Measurements from ENCODE around the gene PNPLA6.
"Not testable (repeated sequence)": the region's sequence is repeated elsewhere in the genome, so short reads cannot be mapped to it uniquely, and the experiment has no call there.

PNPLA6 gene

DNA sequence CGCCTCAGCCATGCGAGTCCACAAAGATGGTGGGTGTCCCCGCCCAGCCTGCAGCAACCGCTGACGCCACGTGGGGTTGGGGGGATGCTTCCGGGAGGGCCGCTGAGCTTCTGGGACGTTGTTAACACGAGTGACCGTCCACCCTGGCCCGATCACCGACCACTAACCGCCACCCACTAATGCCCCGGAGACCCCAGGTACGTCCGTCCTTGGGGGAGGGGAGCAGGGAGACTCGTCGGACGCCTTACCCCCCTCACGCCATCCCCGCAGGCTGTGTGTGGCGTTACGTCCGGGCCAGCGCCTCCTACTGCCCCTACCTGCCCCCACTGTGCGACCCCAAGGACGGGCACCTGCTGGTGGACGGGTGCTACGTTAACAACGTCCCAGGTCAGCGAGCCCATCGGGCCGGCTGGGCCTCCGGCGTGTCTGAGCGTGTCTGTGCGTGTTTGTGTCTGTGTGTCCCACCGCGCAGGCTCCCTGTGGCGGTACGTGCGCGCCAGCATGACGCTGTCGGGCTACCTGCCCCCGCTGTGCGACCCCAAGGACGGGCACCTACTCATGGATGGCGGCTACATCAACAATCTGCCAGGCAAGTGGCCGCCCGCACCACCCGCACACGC lies 21.3 kb downstream of the PNPLA6 start:
- no peak for DNase-seq

DNA sequence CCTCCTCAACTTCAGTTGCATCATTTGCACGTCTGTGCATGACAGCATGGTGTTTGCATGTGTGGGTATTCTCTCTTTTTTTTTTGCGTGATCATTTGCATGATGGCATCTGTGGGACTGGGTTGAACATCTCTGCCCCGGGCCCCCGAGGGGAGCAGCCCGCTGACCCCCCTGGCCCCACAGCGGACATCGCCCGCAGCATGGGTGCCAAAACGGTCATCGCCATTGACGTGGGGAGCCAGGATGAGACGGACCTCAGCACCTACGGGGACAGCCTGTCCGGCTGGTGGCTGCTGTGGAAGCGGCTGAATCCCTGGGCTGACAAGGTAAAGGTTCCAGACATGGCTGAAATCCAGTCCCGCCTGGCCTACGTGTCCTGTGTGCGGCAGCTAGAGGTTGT lies 23.1 kb downstream of the PNPLA6 start:
- no peak for DNase-seq

DNA sequence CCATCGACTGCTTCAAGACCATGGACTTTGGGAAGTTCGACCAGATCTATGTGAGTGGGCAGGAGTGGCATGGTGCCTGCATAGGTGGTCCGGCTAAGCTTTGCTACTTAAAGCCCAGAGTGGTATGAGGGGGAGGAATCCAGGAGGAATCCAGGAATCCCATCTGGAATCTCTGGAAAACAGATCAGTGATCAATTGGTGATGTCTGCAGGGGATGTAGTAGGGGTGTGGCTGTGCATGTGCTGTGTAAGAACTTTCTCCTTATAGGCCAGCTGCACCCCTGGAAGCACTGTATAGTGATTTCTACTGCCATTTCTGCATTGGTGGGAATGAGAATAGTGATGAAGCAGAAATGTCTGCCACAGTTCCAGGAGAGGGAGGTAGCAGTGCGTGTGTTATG lies 23.6 kb downstream of the PNPLA6 start:
- no peak for DNase-seq

DNA sequence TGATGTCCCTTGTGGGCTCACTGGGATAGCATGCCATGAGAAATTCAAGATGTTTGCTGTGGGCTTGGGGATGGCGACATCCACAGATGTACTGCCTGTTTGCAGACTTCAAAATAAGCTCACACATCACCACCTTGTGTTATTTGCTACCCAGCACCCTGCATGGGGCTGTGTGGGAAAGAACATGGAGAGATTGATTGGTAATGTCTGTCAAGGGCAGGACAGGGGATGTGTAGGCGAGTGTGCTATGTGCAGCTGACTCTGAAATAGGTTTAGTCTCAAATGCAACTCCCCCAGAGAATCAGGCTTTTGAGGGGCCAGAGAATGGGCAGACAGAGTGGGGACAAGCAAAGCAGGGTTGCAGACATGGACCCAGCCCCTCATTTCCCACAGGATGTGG lies 24.7 kb downstream of the PNPLA6 start:
- DNase-seq = no peak

DNA sequence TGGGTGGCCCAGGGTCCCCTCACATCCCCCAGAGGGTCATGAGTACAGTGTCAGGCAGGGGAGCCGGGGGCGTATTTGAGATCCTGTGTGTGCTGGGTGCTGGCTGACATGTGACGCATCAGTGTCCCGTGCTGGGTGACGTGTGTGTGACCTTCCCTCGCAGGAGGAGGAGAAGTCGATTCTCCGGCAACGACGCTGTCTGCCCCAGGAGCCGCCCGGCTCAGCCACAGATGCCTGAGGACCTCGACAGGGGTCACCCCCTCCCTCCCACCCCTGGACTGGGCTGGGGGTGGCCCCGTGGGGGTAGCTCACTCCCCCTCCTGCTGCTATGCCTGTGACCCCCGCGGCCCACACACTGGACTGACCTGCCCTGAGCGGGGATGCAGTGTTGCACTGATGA lies 25.8 kb downstream of the PNPLA6 start:
- no peak for DNase-seq

DNA sequence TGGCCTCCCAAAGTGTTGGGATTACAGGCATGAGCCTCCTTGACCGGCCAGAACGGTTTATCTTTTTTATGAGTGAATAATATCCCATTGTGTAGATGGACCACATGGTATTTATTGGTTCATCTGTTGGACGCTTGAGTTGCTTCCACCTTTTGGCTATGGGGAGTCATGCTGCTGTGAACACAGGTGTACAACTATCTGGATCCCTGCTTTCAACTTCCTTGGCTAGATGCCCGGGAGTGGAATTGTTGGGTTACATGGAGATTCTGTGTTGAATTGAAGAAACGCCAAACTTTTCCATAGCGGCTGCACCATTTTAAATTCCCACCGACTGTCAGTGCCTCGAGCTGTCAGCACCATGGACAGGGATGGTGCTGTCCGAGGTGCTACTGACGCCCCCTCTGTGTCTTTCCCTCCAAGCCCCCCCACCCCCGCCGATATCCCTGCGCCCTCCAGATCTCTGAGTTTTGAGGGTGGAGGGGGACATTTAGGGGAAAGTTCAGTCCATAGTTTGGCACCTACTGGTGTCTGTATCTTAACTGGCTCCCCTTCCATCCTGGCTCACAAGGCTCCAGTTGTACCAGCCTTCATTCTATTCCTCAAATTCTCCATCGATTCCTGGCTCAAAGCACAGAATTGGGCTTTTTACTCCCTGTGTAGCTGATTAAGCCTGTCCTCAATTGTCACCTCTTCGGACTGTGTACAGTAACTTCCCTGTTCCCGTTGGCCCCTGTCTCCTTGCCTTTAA lies 27.3 kb downstream of the PNPLA6 start:
- no peak for DNase-seq

DNA sequence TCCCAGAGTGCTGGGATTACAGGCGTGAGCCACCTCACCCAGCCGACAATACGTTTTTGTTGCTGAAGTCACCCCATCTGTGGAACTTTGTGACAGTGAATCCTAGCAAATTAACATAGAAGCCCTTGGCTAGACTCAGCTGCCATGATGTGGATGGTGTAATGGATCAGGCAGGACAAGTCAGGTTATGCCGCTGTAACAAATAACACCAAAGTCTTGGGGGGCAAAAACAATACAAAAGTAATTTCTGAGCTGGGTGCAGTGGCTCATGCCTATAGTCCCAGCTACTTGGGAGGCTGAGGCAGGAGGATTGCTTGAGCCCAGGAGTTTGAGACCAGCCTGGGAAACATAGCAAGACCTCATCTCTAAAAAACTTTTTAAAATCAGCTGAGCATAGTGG lies 29.3 kb downstream of the PNPLA6 start:
- no peak for DNase-seq

DNA sequence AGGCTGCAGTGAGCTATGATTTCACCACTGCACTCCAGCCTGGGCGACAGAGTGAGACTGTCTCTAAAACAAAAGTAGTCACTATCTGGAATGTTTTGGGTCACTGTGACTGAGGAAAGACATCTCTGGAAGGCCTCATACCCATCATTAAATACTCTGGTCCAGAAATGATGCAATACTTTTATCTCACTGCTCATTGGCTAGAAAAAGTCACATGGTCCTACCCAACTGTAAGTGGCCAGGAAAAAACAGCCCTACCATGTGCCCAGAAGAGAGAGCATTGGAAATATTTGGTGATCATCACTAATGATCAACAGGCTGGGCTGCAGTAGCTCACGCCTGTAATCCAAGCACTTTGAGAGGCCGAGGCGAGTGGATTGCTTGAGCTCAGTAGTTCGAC lies 29.8 kb downstream of the PNPLA6 start:
- DNase-seq = no peak

DNA sequence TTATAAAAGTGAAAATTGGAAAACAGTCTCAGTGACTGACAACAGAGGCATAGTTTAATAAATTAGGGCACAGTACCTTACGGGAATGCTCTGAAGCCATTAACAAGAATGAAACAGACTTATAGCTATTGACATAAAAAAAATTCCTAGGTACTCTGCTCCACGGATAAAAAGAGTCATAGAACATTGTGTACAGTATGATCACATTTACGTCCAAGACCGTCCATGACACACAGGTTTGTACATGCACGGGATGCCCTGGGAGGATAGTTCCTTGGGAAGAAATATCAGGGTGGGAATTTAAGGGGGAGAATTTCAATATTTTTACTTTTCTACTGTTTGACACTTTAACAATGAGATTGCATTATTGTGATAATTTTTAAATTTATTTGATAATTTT lies 35.2 kb downstream of the PNPLA6 start:
- DNase-seq = no peak

DNA sequence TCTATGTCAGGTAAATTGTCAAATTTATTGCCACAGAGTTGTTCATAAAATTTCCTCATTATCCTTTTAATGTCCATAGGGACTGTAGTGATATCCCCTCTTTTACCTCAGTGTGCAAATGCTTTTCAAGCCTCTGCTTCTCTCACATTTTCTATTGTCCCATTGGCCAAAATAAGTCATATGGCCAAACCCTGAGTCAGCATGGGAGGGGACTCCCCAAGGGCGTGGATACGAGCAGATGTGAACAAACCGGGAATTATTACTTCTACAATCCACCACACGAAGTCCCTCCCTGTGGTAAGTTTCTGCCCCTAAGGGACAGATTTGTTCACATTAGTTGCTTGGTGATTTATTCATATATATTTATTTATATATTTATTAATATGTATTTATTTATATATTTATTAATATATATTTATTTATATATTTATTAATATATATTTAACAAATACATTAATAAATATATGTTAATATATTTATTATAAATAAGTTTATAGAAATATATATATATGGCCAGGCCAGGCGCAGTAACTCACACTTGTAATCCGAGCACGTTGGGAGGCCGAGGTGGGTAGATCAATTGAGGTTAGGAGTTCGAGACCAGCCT lies 40.0 kb downstream of the PNPLA6 start:
- DNase-seq = no peak

DNA sequence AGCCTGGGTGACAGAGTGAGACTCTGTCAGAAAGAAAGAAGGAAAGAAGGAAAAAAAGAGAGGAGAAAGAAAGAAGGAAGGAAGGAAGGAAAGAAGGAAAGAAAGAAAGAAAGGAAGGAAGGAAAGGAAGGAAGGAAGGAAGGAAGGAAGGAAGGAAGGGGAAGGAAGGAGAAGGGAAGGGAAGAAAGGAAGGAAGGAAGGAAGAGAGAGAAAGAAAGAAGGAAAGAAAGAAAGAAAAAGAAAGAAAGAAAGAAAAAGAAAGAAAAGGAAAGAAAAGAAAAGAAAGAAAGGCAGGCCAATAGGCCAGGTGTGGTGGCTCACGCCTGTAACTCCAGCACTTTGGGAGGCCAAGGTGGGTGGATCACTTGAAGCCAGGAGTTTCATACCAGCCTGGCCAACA lies 41.9 kb downstream of the PNPLA6 start:
- not testable (repeated sequence) for DNase-seq

DNA sequence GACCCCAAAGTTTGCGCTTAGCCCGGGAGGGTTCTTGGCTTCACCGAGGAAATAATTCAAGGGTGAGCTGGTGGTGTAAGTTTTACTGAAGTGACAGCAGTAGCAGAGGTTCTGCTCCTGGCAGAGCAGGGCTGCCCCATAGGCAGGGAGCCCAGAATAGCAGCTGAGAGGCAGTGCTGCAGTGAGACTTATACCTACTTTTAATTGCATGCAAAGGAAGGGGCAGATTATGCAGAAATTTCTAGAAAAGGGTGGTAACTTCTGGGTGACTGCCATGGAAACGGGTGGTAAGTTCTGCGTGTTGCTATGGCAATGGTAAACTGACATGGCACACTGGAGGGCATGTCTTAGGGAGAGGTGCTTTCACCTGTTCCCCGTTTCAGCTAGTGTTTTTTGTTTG lies 42.6 kb downstream of the PNPLA6 start:
- no peak for DNase-seq

DNA sequence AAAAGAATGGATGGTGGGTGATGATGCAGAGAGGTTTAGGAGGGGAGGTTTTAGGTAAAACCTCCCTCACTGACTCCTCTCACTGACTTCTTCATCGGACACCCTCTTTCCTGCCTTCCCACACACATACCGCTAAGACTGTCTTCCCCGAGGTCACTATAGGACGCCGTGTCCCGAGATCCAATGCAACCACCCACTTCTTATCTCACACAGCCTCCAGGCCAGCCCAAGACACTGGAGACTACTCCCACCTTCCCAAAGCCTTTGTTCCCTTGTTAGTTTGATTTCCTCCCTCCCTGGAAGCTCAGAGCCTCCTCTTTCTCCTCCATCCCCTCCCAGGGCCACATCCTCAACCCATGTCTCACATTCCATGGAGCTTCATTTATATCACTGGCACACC lies 43.7 kb downstream of the PNPLA6 start:
- no peak for DNase-seq

DNA sequence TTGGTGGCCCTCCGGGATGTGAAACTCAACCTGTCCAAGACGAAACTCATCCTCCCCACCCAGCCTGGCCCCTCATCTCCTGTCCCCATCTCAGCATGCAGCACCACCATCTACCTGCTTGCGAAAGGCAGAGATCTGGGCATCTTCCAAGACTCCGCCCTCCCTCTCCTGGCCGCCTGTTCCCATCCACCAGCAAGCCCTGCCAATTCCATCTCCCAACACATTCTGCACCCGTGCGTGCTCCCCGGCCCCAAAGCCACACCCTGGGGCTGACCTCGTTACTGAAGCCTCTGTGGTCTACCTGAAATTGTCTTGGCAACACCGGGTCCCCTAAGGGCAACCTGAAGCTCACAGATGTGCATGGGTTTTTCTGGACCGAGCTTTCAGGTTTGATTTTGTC lies 46.9 kb downstream of the PNPLA6 start:
- DNase-seq = no peak

DNA sequence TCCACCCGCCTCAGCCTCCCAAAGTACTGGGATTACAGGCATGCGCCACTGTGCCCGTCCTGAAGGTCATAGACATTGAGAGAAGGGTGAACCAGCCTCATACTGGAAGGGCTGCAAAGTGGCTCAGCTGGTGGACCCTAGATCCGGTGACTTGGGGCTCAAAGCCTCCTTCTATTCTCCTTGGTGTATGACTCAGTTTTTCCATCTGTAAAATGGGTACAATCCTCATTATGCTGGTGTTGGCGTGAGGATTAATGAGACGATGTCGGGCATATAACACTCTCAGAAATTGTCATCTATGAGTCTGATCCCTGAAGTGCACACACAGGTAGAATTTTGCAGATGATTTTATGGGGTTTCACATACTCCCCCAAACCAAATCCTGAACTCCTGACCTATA lies 54.3 kb downstream of the PNPLA6 start:
- DNase-seq = no peak

DNA sequence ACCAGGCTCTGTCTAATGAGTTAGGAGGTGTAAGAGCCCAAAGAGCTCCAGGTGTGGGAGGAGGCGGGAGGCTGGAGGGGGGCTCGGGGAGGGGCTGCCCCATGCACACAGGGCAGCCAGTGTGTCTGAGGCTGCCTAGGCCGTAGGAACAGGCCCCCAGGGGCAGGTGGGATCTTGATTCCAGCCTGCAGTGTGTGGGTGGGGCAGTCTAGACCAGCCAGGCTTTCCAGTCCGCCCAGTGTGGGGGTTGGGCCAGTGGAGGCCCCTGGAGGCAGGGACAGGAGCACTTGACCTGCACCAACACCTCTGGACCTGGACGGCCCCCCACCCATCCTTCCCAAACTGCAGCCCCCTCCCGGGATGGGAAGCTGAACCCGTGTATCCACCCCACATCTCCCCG lies 54.7 kb downstream of the PNPLA6 start:
- DNase-seq = no peak

DNA sequence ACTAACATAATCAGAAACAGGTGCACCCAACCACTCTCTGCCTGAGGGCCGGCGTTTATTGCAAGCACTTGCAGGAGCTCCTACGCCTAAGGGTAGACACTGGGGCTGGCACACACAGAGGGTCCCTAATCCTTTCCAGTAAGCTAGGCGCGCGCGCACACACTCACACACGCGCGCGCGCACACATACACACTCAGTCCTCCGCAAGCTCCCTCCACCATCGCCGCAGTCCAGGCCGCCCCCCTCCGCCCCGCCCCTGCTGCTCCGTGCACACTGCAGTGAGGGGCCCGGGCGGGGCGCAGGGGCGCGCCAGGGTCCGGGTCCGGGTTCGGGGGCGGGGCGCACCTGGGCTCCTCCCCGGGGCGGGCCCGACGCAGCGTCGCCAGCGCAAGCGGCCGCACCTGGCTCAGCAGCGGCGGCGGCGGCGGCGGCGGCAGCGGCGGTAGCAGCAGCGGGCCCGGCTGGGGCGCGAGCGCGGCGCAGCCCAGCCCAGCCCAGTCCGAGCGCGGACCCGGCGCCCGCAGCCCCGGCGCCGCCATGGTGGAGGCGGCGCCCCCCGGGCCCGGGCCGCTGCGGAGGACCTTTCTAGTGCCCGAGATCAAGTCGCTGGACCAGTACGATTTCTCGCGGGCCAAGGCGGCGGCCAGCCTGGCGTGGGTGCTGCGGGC lies 60.1 kb downstream of the PNPLA6 start, which contains the start of gene CAMSAP3:
Gene CAMSAP3 (plus strand): TSS at position 398 of the 668 bp plus-strand sequence. CDS start 140 bp downstream, at position 538.
- peak in 1 of 4 experiments; percentile 14 for DNase-seq

DNA sequence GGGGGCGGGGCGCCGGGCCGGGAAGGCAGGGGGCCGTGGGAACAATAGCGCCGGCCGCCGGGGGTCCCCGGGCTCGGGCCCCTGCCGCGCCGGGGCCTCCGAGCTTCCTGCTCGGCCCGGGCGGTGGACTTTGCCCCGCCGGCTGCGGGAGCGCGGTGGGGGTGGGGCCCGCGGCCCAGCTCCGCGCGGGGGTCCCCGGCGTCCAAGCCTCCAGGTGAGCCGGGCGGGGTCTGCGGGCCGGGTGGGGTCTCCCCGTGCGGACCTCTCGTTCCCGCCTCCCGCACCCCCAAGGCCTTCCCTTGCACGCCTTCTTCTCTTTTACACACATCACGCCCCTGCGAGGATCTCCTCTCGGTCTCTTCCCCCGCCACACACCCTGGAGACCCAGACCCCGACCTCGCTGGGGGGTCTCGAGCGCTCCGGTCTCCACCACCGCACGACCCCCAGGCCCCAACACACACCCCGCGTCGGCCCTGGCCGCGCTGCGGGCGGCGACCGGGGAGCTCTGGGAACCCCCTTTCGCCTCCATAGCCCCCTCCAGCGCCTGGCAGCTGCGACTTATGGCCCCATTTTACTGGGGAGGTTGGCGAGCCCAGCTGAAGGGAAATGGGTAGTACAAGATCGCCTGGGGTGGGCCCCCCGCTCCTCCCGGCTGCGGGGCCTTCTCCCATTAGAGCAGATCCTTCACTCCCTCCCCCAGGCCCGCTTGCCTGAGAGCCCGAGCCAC lies 60.9 kb downstream of the PNPLA6 start:
- no peak for DNase-seq

DNA sequence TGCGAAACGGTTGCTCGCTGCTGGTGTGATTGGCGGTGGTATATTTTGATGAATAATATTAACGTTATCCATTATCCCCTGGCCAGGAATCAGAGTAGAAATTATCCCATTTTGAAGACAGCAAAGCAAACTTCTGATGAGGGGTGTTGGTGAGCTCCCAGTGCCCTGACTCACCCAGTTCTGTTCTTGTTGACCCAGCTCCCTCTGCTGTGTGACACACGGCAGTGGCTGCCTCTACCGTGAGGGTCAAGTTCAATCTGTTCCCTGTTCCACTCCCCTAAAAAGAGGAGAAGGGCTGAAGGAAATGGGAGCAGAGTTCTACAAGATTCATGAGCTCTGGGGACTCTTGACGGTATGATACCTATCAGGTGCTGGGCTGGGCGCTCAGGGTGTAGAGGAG lies 62.2 kb downstream of the PNPLA6 start:
- DNase-seq = no peak

DNA sequence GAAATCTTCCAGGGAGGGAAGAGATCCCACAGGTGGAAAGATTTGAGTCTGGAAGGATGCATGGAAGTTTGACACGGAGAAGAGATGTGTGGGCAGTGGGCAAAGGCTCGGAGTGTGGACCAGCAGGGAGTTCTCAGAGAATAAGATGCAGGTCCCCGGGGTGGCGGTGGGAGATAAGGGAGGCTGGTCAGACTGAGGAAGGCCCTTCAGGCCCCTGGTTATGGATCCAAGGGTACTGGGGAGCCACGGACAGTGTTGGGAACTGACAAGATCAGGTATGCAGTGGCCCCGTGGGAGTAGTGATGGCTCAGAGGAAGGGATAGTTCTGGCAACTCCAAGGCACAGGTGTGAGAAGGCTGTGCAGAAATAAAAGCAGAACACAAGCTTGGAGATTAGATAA lies 62.7 kb downstream of the PNPLA6 start:
- no peak for DNase-seq

DNA sequence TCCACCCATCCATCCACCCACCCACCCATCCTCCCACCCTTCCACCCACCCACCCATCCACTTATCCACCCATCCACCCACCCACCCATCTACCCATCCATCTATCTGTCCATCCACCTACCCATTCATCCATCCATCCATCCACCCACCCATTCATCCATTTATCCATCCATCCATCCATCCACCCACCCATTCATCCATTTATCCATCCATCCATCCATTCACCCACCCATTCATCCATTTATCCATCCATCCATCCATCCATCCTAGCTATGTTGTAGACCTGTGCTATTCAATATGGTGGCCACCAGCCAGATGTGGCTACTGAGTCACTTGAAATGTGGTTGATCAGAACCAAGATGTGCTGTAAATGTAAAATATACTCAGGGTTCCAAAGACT lies 65.2 kb downstream of the PNPLA6 start:
- no peak for DNase-seq

DNA sequence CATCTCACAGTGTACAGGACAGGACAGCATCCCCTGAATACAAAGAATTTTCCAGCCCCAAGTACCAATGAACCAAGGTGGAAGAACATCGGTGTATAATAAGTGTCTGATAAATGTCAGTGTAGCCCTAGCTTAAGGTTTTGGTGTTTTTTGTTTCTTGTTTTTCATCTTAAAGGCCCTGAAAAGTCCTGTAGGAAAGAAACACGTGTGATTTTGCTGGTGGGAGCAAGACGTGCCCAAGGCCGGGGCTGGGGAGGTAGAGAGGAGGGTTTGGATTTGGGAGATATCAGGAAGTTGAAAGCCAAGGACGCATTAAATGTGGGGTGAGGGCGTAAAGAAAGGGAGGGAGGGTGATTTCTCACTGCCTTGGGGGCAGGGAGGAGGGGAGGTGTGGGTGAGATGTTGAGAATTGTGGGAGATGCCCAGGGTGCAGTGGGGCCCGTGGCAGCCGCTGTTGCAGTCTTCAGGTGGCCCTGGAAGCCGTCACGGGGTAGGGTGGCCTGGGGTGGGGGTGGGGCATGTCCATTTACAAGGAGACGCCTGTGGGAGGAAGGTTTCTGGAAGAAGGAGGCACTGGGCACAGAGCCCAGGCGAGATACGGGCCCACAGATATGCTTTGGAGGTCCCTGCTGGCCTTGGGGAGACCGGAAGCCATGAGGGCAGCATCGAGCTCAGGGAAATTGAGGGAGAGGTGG lies 66.9 kb downstream of the PNPLA6 start:
- no peak for DNase-seq
